VCaP (cell line): ENCODE data around the gene SLX4IP.

ENCODE experiments used
- H3K27ac ChIP-seq: fragments of 450-650 bp; 2 replicates; pipeline ENCODE4 v1.5.1; 2017
- TF ChIP-seq, protein P1 (sequence below): fragments of 450-650 bp; conservative IDR thresholded peaks from 2 replicates; pipeline ENCODE4 v1.5.1; 2017; ENCODE audit warnings: mild to moderate bottlenecking, moderate library complexity

SLX4IP gene

DNA sequence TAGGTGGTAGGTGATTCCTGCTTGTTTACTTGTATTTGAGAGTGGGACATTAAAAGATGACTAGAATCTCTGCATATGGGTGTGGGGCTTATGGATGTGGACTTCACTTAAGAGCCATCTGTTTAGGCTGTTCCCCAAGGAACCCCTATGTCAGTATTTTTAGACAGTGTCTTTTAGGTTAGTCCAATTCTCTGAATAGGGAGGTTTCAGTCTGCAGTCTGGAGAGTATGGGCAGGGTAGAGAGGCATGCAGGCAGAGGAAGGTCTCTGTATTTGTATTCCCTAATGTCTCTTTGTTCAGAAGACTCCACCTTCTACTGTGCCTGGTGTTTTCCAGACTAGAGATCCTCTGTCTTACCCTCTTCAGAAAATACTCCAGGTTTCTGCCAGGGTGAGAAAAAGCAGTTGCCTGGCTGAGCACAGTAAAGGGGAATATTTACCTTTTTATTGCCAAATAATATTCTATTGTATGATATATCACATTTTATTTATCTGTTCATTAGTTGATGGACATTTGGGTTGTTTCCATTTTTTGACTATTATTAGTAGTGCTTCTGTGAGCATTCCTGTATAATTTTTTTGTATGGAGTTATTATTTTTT is 19.1 kb downstream of the SLX4IP start:
- H3K27ac ChIP-seq, result no peak overlapping the region
- TF ChIP-seq, protein P1, sequence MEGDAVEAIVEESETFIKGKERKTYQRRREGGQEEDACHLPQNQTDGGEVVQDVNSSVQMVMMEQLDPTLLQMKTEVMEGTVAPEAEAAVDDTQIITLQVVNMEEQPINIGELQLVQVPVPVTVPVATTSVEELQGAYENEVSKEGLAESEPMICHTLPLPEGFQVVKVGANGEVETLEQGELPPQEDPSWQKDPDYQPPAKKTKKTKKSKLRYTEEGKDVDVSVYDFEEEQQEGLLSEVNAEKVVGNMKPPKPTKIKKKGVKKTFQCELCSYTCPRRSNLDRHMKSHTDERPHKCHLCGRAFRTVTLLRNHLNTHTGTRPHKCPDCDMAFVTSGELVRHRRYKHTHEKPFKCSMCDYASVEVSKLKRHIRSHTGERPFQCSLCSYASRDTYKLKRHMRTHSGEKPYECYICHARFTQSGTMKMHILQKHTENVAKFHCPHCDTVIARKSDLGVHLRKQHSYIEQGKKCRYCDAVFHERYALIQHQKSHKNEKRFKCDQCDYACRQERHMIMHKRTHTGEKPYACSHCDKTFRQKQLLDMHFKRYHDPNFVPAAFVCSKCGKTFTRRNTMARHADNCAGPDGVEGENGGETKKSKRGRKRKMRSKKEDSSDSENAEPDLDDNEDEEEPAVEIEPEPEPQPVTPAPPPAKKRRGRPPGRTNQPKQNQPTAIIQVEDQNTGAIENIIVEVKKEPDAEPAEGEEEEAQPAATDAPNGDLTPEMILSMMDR, result no peak

DNA sequence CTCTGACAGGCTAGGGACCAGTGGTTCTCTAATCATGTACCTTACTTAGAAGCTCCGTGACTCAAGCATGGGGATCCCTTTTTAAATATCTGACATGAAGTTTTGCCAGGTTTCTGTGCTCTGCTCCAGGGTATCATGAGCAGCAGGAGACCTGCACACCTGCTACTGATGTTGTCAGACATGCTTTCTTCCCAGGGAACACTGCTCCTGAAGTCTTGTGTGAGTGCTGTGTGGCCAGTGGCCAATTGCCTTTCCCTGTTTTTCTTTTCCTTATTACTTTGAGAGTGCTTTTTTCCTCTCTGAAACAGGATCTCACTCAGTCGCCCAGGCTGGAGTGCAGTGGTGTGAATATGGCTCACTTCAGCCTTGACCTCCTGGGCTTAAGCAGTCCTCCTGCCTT is 26.4 kb downstream of the SLX4IP start:
- no peak overlapping the region for H3K27ac ChIP-seq
- TF ChIP-seq, protein P1, result no peak

DNA sequence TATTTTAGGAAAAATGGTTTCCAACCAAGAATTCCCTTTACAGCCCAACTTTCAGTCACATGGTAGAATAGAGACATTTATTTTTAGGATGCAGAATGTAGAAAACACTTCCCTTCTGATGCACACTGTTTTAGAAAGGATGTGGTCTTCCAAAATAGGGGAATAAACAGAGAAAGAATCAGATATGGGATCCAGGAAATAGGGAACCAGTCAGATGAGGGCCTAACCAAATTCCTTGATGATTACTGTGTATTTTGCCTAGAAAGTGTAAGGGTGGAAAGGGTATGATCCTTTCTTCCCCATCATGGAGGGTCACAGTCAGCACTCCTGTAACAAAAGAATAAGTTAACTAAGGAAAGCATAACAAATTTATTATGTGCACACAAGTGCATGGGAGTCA is 27.4 kb downstream of the SLX4IP start:
- TF ChIP-seq, protein P1, result no peak
- no peak overlapping the region for H3K27ac ChIP-seq

DNA sequence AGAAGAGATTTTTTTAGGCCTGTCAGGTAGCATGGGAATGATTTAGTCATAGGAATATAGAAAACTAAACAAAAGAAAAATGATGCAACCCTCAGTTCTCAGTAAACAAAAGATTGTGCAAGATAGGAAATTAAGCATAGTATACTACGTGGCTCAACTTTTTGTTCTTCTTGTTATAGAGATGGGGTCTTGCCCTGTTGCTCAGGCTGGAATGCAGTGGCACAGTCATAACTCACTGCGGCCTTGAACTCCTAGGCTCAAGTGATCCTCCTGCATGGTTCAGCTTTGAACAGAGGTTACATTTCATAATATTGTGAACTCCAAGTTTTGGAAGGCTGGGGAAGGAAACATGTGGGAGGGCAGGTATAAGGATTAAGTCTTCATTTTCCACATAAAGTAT is 28.5 kb downstream of the SLX4IP start:
- H3K27ac ChIP-seq, result no peak overlapping the region

GRCh38 chr20:10465135-10465534 is 30.0 kb downstream of the SLX4IP start:
- TF ChIP-seq, protein P1, result no peak
- no peak overlapping the region for H3K27ac ChIP-seq

More for the DNA sequence above, 28.5 kb downstream of the SLX4IP start:
- TF ChIP-seq, protein P1, result no peak

GRCh38 chr20:10466325-10466724 is 31.2 kb downstream of the SLX4IP start:
- H3K27ac ChIP-seq, result no peak overlapping the region
- TF ChIP-seq, protein P1, result no peak

DNA sequence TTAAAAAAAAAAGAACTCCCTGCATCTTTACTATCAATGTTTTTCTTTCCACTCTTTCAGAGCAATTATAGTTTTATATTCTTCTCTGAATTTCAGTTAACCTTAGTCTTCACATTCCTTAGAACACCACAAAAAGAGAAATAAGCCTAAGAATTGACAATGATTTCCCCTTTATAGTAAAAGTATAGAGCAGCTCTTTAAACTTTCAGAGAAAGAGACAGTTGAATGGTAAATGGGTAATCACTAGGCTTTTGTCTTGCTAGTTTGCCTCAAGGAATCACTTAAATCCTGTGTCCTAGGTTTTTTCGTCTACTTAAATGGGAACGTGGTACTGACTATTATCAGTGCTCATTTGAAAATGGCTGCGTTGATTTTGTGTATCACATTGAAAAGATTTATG is 31.8 kb downstream of the SLX4IP start:
- TF ChIP-seq, protein P1, result no peak
- no peak overlapping the region for H3K27ac ChIP-seq
